Measurements from ENCODE around the gene ZRANB3.

The ZRANB3 gene

GRCh38 chr2:135285391-135285790 is 245.6 kb downstream of the ZRANB3 start:
- no peak for TF ChIP-seq CTCF (IDR thresholded peaks at IDR 0.05; ENCODE audit: low read depth, low read length)
- no peak for DNase-seq (ENCODE audit: low read depth in 2 of 2)
- no peak overlapping the region for H3K4me3 ChIP-seq (replicated peaks in 1 of 2; ENCODE audit: low read depth in 2 of 2, low read length in 2 of 2)

GRCh38 chr2:135281379-135281778 is 249.6 kb downstream of the ZRANB3 start:
- TF ChIP-seq CTCF (IDR thresholded peaks at IDR 0.05; ENCODE audit: low read depth, low read length): no peak
- DNase-seq (ENCODE audit: low read depth in 2 of 2): no peak

GRCh38 chr2:135279209-135279608 is 251.8 kb downstream of the ZRANB3 start:
- H3K4me3 ChIP-seq (replicated peaks in 1 of 2; ENCODE audit: low read depth in 2 of 2, low read length in 2 of 2): no peak overlapping the region
- DNase-seq (ENCODE audit: low read depth in 2 of 2): no peak
- no peak for TF ChIP-seq CTCF (IDR thresholded peaks at IDR 0.05; ENCODE audit: low read depth, low read length)

More at GRCh38 chr2:135281379-135281778, 249.6 kb downstream of the ZRANB3 start:
- no peak overlapping the region for H3K4me3 ChIP-seq (replicated peaks in 1 of 2; ENCODE audit: low read depth in 2 of 2, low read length in 2 of 2)

- no peak for TF ChIP-seq CTCF (IDR thresholded peaks at IDR 0.05; ENCODE audit: low read depth, low read length)
- no peak for DNase-seq (ENCODE audit: low read depth in 2 of 2)
- no peak overlapping the region for H3K4me3 ChIP-seq (replicated peaks in 1 of 2; ENCODE audit: low read depth in 2 of 2, low read length in 2 of 2)
Observed at GRCh38 chr2:135276525-135276924, 254.5 kb downstream of the ZRANB3 start.

GRCh38 chr2:135271006-135271405 is 260.0 kb downstream of the ZRANB3 start:
- no peak overlapping the region for H3K4me3 ChIP-seq (replicated peaks in 1 of 2; ENCODE audit: low read depth in 2 of 2, low read length in 2 of 2)
- no peak for TF ChIP-seq CTCF (IDR thresholded peaks at IDR 0.05; ENCODE audit: low read depth, low read length)
- no peak for DNase-seq (ENCODE audit: low read depth in 2 of 2)

GRCh38 chr2:135265960-135266490 is 265.0 kb downstream of the ZRANB3 start:
- no peak for DNase-seq (ENCODE audit: low read depth in 2 of 2)
- H3K4me3 ChIP-seq (replicated peaks in 1 of 2; ENCODE audit: low read depth in 2 of 2, low read length in 2 of 2): no peak overlapping the region
- no peak for TF ChIP-seq CTCF (IDR thresholded peaks at IDR 0.05; ENCODE audit: low read depth, low read length)

- no peak for TF ChIP-seq CTCF (IDR thresholded peaks at IDR 0.05; ENCODE audit: low read depth, low read length)
- no peak overlapping the region for H3K4me3 ChIP-seq (replicated peaks in 1 of 2; ENCODE audit: low read depth in 2 of 2, low read length in 2 of 2)
- DNase-seq (ENCODE audit: low read depth in 2 of 2): no peak
Observed at GRCh38 chr2:135259123-135259522, 271.9 kb downstream of the ZRANB3 start.
